ENCODE data around the gene RNF207.

- TF ChIP-seq RAD21 (conservative IDR thresholded peaks at IDR 0.05) (no peak), POLR2AphosphoS5 (IDR thresholded peaks at IDR 0.05) (no peak), EP300 (conservative IDR thresholded peaks at IDR 0.05; ENCODE audit: poor library complexity, severe bottlenecking) (no peak), CTCF (IDR thresholded peaks at IDR 0.05; ENCODE audit: poor library complexity, severe bottlenecking) (no peak), MXI1 (conservative IDR thresholded peaks at IDR 0.05; ENCODE audit: poor library complexity, severe bottlenecking) (no peak), TAF1 (IDR thresholded peaks at IDR 0.05; ENCODE audit: low read depth) (no peak), EZH2 (IDR thresholded peaks at IDR 0.05; ENCODE audit: borderline replicate concordance, insufficient read depth, low read length, poor library complexity, severe bottlenecking) (no peak), REST (IDR thresholded peaks at IDR 0.05; ENCODE audit: borderline replicate concordance) (no peak)
Observed at GRCh38 chr1:6176779-6177178, 29.1 kb upstream of the RNF207 start.
